SKM-1 (cell line): ENCODE measurements around the gene BBS4.
"Not testable (repeated sequence)": the region's sequence is repeated elsewhere in the genome, so short reads cannot be mapped to it uniquely, and the experiment has no call there.

Experiments
- DNase-seq: peaks from one replicate; lab custom pipeline; 2025; ENCODE audit not compliant: unreplicated experiment; lab: John Stamatoyannopoulos, UW

BBS4 gene

DNA sequence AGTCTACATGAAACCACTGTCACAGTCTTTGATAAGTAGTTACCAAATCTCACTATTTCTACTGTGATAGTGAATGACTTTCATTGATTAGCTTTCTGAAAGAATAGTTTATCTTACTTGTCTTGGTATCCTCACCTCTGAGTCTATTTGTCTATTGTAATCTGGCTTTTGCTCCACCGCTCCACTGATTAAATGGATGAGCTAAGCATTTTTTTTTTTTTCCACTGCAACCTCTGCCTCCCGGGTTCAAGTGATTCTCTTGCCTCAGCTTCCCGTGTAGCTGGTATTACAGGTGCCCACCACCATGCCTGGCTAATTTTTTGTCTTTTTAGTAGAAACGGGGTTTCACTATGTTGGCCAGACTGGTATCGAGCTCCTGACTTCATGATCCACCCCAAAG, 12.9 kb downstream of the BBS4 start:
- no peak for DNase-seq

GRCh38 chr15:72700076-72700475, 14.1 kb downstream of the BBS4 start:
- no peak for DNase-seq

GRCh38 chr15:72706266-72706665, 20.3 kb downstream of the BBS4 start:
- DNase-seq = no peak

DNA sequence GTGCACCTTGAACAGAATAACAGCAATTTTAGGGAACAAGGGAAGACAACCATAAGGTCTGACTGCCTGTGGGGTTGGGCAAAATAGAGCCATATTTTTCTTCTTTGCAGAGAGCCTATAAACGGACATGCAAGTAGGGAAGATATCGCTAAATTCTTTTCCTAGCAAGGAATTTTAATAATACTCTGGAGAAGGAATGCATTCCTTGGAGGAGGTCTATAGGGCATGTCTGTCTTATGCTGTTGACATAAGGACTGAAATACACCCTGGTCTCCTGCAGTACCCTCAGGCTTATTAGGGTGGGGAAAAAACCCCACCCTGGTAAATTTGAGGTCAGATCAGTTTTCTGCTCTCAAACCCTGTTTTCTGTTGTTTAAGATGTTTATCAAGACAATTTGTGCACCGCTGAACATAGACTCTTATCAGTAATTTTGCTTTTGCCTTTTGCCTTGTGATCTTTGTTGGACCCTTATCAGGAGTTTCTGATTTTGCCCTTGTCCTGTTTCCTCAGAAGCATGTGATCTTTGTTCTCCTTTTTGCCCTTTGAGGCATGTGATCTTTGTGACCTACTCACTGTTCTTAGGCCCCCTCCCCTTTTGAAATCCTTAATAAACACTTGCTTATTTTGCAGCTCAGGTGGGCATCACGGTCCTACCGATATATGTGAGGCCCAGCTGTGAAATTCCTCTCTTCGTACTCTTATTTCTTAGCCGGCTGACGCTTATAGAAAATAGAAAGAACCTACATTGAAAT, 22.7 kb downstream of the BBS4 start:
- not testable (repeated sequence) for DNase-seq

DNA sequence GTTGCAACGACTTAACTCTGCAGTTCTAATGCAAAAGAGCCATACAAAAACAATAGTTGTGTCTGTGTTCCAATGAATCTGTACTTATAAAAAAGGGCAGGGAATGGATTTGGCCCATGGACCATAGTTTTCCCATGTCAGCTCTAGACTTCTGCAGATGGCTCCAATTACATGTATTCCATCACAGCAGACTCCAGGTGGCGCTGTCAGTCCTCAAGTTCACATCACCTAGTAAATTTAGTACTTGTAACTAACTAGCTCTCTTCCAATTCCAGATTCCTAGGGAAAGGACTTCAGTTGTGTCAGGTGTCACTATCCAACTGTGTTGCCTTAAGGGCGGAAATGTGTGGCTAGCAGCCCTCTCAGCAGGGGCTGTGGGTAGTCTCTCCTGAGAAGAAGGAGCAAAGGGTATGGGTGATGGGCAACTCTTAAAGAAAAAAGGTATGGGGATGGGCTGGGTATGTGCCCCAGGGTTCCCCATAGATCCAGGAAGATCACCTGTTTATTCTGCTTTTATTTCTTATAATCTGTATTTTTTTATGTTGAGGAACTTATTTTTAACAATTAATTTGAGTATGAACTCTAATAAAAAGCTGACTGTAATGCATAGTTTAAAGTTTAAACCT, 36.2 kb downstream of the BBS4 start:
- peak; percentile 35 for DNase-seq

- DNase-seq = no peak
Observed at GRCh38 chr15:72724028-72724427, 38.0 kb downstream of the BBS4 start.

GRCh38 chr15:72725446-72725845, 39.4 kb downstream of the BBS4 start:
- no peak for DNase-seq

- not testable (repeated sequence) for DNase-seq
Observed at GRCh38 chr15:72725851-72726250, 39.8 kb downstream of the BBS4 start.

- no peak for DNase-seq
Observed at GRCh38 chr15:72727154-72727553, 41.1 kb downstream of the BBS4 start.

DNA sequence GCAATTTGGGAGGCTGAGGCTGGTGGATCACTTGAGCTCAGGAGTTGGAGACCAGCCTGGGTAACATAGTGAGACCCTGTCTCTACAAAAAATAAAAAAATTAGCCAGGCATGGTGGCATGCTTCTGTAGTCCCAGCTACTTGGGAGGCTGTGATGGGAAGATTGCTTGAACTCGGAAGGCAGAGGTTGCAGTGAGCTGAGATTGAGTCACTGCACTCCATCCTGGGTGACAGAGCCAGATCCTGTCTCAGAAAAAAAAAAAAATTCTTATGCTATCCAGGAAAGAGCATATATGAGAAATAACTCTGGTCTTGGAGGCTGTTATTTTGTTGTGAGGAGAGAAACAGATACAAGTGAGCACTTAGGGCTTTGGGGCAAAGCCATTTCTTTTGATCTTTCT, 42.2 kb downstream of the BBS4 start:
- not testable (repeated sequence) for DNase-seq

- DNase-seq = no peak
Observed at GRCh38 chr15:72728821-72729220, 42.8 kb downstream of the BBS4 start.

GRCh38 chr15:72732086-72732485, 46.1 kb downstream of the BBS4 start:
- no peak for DNase-seq

DNA sequence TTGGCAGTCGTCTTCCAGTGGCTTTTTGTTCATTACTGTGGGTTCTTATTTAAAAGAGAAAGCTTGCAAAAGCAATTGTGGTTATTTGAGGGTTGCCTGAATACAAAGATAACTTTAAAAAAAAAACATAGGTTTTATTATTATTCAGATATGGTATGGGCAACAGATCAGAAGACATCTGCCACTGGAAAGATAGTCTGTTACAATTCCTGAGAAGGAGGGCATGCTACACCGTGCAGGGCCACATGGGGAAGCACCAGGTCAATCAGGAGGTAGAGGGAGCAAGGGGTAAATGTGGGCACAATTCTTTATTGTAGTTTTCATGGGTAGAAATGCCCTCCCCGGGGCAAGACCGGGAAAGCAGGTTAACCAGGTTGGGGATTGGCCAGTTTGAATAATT, 46.5 kb downstream of the BBS4 start:
- no peak for DNase-seq

GRCh38 chr15:72733941-72734738, 48.1 kb downstream of the BBS4 start:
- no peak for DNase-seq

- no peak for DNase-seq
Observed at GRCh38 chr15:72735111-72735510, 49.1 kb downstream of the BBS4 start.

DNA sequence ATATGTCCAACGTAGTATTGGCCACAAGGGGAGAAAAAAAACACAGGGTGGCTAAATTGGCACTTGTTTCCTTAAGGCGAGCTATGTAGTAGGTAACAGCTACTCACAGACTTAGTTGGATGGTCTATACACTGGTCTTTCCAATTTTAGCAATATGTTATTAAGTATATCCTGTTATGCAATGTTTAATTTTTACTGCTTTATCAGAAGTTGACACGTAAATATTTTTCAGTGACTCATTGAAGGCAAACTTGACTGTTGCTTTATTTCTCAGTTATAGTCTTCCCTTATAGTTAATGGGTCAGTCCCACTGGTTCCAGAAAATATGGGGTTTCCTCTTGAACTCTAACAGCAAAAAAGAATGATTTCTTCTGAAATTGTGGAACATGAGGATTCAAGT, 51.1 kb downstream of the BBS4 start:
- no peak for DNase-seq

- DNase-seq = no peak
Observed at GRCh38 chr15:72737723-72738122, 51.7 kb downstream of the BBS4 start.

GRCh38 chr15:72740219-72740618, 54.2 kb downstream of the BBS4 start:
- DNase-seq = no peak

- DNase-seq = no peak
Observed at GRCh38 chr15:72749700-72750099, 63.7 kb downstream of the BBS4 start.

DNA sequence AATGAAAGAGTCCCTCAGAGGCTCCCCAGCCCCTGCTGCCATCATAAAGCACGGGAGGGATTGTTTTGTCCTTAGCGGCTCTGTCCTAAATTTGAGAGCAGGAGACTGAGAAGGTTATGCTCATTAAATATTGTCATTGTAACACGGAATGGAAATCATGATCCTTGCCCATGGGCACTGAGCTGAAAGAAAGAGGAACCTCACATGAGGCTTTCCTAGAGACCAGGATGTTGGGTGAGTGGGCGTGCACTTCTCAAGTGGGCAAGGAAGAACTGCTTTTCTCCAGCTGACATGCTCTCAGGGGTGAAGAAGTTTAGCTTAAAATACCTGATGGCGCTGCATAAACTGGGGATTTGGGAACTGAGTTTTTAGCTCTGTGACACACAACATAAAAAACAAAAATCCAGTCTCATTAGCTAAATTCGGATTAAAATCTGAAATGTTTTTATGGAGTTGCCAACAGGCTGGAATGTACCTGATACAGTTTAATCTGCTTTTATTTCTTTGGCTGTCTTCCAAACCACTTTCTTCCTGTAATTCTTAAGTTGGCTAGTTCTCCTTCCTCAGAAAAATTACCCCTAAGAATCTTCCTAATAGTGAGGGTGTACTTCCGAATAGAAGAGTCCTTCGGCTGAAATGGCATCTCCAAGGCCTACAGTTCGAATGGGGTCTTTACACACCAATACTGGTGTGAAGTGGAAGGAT, 65.9 kb downstream of the BBS4 start:
- no peak for DNase-seq

DNA sequence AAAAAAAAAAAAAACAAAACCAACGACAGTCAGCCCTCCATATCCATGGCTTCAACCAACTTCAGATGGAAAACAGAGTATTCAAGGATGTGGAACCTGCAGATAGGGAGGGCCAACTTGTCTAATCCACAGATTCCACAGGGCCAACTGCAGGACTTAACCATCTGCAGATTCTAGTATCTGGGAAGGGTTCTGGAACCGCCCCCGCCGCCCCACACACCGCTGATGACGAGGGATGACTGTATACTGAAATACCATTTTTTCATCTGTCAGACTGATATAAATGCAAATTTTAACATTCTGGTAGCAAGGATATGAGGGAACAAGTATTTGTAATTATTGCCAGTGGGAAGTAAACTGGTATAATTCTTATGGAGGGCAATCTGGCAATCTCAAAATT, 68.1 kb downstream of the BBS4 start:
- no peak for DNase-seq
